H1 (cell line): ENCODE measurements around the gene ETV7. TPM values are rescaled to one million over a fixed set of nuclear protein-coding genes. Genes with fewer than 3 reads are reported as not detected.

Experiments
- BCL11A ChIP-seq, 2 experiments: IDR thresholded peaks; one replicate each; pipeline ENCODE4 v1.6.1; 2011; ENCODE audit warnings: low read depth in 2 of 2, low read length in 2 of 2, mild to moderate bottlenecking in 2 of 2
- BRCA1 ChIP-seq: IDR thresholded peaks from 2 replicates; pipeline ENCODE4 v1.6.1; 2012; ENCODE audit warnings: low read depth, low read length, improper control_type of control experiment
- RFX5 ChIP-seq: IDR thresholded peaks from 2 replicates; pipeline ENCODE4 v1.6.1; 2011; ENCODE audit warnings: low read depth, low read length, improper control_type of control experiment, borderline replicate concordance
- SRF ChIP-seq: IDR thresholded peaks from 2 replicates; pipeline ENCODE4 v1.6.1; 2011; ENCODE audit warnings: mild to moderate bottlenecking, low read depth, low read length, moderate library complexity
- TBP ChIP-seq: IDR thresholded peaks from 2 replicates; pipeline ENCODE4 v1.6.1; 2011; ENCODE audit warnings: low read depth, low read length, improper control_type of control experiment
- polyA plus RNA-seq, 7 experiments: library from polyadenylated mRNA; depleted of rRNA in 3 of 7; stranded (reverse) in 5 of 7; unstranded in 2 of 7; fragments of >200 nt in 5 of 7; fragments of 200-250 nt in 2 of 7; gene quantifications; 1 replicate in 5 of 7; 2 replicates in 1 of 7; 4 replicates in 1 of 7; pipeline versions ENCODE4 v1.2.1 to v1.2.3, GENCODE V29; 2011 to 2013; ENCODE audit warnings: missing spikeins in 2 of 7, mixed read lengths in 2 of 7
- total RNA-seq: library from RNA; stranded (reverse); fragmentation: NEBNext Ultra II Directional; extraction: Animal tissue kit (Norgen Biotek cat#: 25700); gene quantifications from 2 replicates; pipeline ENCODE4 v1.2.1, GENCODE V29; 2021

Gene ETV7
- total and polyA plus RNA-seq, 2 of the 8 experiments (the other 6 are each of a cell fraction or from before 2014, with no cell fraction given): 0.54 to 2.4 TPM

DNA sequence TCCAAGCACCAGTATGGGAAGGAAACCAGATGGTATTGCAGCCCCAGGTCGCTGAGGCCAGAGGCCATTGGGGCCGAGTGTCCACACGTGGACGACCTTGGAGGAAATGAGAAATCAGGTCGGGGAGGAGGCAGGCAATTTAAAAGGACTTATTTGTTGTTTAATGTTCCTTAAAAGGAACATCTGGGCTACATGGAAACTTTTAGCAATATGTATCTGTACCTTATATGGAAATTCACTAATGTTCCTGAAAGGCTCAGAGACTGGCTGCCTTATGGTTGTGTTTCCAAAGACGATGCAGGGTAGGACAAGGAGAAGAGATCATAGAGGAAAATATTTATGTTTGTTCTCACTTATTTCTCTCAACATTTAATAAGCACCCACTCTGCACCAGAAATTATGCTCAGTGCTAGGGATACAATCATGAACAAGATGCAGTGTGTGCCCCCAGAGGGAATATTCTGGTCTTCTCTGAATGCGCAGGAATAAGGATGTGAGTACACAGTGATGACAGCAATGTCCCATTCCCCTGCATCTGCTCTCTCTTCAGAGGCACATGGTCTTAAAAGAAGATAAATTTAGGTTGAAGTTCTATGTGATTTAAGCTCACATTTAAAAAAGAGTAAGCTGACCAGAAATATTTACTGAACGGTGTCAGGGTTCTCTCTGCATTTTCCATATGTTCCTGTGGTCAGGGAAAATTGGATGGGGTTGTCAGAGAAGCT, 54.1 kb downstream of the ETV7 start (continued):
- TF ChIP-seq SRF (no peak), BCL11A (IDR thresholded peaks at IDR 0.05; ENCODE audit: low read depth in 2 of 2, low read length in 2 of 2) (no peak), RFX5 (no peak), BRCA1 (no peak), TBP (no peak)
- TF ChIP-seq, all 59 proteins: peak for 0
